ENCODE measurements around the gene RBM38. TPM values are rescaled to one million over a fixed set of nuclear protein-coding genes. Genes with fewer than 3 reads are reported as not detected.

The RBM38 gene
- total RNA-seq, 1 experiment from 2014 or later = 52.7 TPM

DNA sequence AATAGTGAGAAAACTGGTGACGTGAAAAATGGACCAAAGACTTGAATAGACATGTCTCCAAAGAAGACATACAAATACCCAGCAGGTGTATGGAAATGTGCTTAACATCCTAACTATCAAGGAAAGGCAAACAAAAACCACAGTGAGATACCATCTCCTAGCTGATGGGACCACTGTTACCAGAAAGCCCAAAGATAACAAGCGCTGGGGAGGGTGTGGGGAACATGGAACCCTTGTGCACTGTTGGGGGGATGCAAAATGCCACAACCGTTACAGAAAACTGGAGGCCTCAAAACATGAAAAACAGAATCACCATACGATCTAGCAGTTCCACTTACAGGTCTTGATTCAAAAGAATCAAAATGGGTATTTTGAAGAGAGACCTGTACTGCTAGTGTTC, 19.8 kb upstream of the RBM38 start:
- peaks cover 90% of the 10 kb centered on the region for H3K36me3 ChIP-seq (ENCODE audit: insufficient read depth, low read length, poor library complexity, severe bottlenecking)

DNA sequence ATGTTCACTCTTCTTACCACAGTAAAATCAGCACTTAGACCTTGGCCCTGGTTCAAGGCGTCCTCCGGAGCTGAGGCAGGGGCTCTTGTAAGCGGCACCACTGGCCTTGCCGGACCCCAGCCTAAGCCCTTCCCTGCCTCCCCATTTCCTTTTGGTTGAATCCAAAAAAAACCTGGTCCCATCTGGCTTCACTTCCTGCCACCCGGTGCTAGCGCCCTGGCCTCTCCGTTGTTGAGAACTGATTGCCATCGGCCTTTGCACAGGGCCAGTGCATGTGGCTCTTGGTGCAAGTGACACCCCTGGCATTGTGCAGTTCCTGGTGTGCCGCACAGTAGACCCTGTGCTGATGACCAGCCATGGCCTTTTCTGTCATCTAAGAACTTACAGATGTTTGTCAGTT, 19.0 kb upstream of the RBM38 start:
- Histone ChIP-seq H3K27me3 (replicated peaks; ENCODE audit: insufficient read depth, low read depth, low read length, poor library complexity) (no peaks in the 10 kb centered on the region), H3K4me3 (ENCODE audit: low read depth, low read length, poor library complexity, severe bottlenecking) (no peak overlapping the region), H3K36me3 (ENCODE audit: insufficient read depth, low read length, poor library complexity, severe bottlenecking) (peaks cover 90% of the 10 kb centered on the region), H3K27ac (ENCODE audit: low read depth, low read length, poor library complexity, severe bottlenecking) (no peak overlapping the region), H3K4me1 (ENCODE audit: insufficient read depth, low read length, poor library complexity, severe bottlenecking) (no peaks in the 10 kb centered on the region), H3K9me3 (ENCODE audit: low read depth, low read length, poor library complexity, severe bottlenecking) (no peaks in the 10 kb centered on the region)
- no peak for TF ChIP-seq EZH2 (IDR thresholded peaks at IDR 0.05; ENCODE audit: borderline replicate concordance, low read depth, low read length, poor library complexity, severe bottlenecking)
- TF ChIP-seq, protein P1, sequence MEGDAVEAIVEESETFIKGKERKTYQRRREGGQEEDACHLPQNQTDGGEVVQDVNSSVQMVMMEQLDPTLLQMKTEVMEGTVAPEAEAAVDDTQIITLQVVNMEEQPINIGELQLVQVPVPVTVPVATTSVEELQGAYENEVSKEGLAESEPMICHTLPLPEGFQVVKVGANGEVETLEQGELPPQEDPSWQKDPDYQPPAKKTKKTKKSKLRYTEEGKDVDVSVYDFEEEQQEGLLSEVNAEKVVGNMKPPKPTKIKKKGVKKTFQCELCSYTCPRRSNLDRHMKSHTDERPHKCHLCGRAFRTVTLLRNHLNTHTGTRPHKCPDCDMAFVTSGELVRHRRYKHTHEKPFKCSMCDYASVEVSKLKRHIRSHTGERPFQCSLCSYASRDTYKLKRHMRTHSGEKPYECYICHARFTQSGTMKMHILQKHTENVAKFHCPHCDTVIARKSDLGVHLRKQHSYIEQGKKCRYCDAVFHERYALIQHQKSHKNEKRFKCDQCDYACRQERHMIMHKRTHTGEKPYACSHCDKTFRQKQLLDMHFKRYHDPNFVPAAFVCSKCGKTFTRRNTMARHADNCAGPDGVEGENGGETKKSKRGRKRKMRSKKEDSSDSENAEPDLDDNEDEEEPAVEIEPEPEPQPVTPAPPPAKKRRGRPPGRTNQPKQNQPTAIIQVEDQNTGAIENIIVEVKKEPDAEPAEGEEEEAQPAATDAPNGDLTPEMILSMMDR (conservative IDR thresholded peaks at IDR 0.05; ENCODE audit: low read depth, low read length) = no peak
- POLR2A ChIA-PET (ENCODE audit: low non-redundant PET) = no interaction called here
- no TSS peak for BruUV-seq (replicated peaks)
- DNase-seq (ENCODE audit: low spot score) = no peak
- intact Hi-C loops (cut with micrococcal nuclease; ENCODE audit: unreplicated experiment) = no loop called here
- CTCF ChIA-PET = no interaction called here

More for the DNA sequence above, 19.8 kb upstream of the RBM38 start:
- DNase-seq (ENCODE audit: low spot score) = no peak
- Histone ChIP-seq H3K4me1 (ENCODE audit: insufficient read depth, low read length, poor library complexity, severe bottlenecking) (no peaks in the 10 kb centered on the region), H3K9me3 (ENCODE audit: low read depth, low read length, poor library complexity, severe bottlenecking) (no peaks in the 10 kb centered on the region), H3K27me3 (replicated peaks; ENCODE audit: insufficient read depth, low read depth, low read length, poor library complexity) (no peaks in the 10 kb centered on the region), H3K27ac (ENCODE audit: low read depth, low read length, poor library complexity, severe bottlenecking) (no peak overlapping the region), H3K4me3 (ENCODE audit: low read depth, low read length, poor library complexity, severe bottlenecking) (no peak overlapping the region)
- no TSS peak for BruUV-seq (replicated peaks)
- TF ChIP-seq, protein P1 (conservative IDR thresholded peaks at IDR 0.05; ENCODE audit: low read depth, low read length) = no peak
- TF ChIP-seq EZH2 (IDR thresholded peaks at IDR 0.05; ENCODE audit: borderline replicate concordance, low read depth, low read length, poor library complexity, severe bottlenecking) = no peak
- intact Hi-C loops (cut with micrococcal nuclease; ENCODE audit: unreplicated experiment) = no loop called here
- POLR2A ChIA-PET (ENCODE audit: low non-redundant PET) = no interaction called here
- CTCF ChIA-PET = no interaction called here

DNA sequence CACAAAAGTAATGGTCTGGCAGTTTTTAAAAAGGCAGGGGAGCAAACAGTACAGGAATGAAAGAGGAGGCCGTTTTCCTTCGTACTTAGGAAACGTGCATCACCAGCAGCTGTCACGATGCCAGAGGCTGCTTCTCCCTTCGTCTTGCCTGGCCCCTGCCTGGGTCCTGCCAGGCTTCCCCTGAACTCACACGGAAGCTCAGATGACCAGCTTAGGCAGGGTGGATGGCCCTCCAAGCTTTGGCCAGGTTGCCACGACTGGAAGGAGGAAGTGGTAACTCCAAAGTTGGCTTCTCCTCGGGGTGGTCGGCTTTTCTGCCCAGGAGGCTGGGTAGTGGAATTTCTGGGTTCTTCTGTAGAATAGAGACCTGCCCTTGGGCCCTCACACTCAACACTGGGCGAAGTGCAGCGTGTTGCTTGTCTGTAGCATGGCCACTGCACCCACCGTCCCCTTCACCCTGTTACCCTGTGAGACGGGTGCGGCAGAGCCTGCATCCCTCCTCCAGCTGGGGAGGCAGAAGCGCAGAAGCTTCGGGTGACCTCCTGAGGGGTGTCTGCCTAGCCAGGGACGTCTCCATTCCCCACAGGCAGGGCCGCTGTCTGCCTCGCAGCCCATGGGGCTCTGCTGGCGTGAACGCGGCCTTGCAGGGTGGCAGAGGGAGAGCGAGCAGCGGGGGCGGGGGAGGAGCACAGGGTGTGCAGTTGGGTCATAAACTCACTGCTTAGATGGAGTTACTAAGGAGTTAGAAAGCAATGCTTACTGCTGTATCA, 18.4 kb upstream of the RBM38 start:
- BruUV-seq (replicated peaks) = no TSS peak
- POLR2A ChIA-PET (ENCODE audit: low non-redundant PET) = no interaction called here
- TF ChIP-seq, protein P1 (conservative IDR thresholded peaks at IDR 0.05; ENCODE audit: low read depth, low read length) = no peak
- TF ChIP-seq EZH2 (IDR thresholded peaks at IDR 0.05; ENCODE audit: borderline replicate concordance, low read depth, low read length, poor library complexity, severe bottlenecking) = no peak
- H3K9me3 ChIP-seq (ENCODE audit: low read depth, low read length, poor library complexity, severe bottlenecking) = no peaks in the 10 kb centered on the region
- no peak for DNase-seq (ENCODE audit: low spot score)
- intact Hi-C loops (cut with micrococcal nuclease; ENCODE audit: unreplicated experiment) = no loop called here
- CTCF ChIA-PET = no interaction called here
- no peak overlapping the region for H3K27ac ChIP-seq (ENCODE audit: low read depth, low read length, poor library complexity, severe bottlenecking)
- H3K27me3 ChIP-seq (replicated peaks; ENCODE audit: insufficient read depth, low read depth, low read length, poor library complexity) = no peaks in the 10 kb centered on the region
- no peaks in the 10 kb centered on the region for H3K4me1 ChIP-seq (ENCODE audit: insufficient read depth, low read length, poor library complexity, severe bottlenecking)
- peaks cover 90% of the 10 kb centered on the region for H3K36me3 ChIP-seq (ENCODE audit: insufficient read depth, low read length, poor library complexity, severe bottlenecking)
- H3K4me3 ChIP-seq (ENCODE audit: low read depth, low read length, poor library complexity, severe bottlenecking) = no peak overlapping the region

Data from A673 (cell line).